Gastroesophageal sphincter (tissue), 3 donors: ENCODE results near the gene FBXO5.

Experiments used
- CTCF ChIP-seq, 4 experiments: fragments of 200-600 bp in 2 of 4; fragments of 450-650 bp in 2 of 4; sonication (generic) in 1 of 4; IDR thresholded peaks; one replicate each; pipeline ENCODE4 v1.5.1; 2017 to 2019; ENCODE audit warnings: antibody characterized with exemption in 4 of 4, mild to moderate bottlenecking in 2 of 4, moderate library complexity in 2 of 4
- POLR2AphosphoS5 ChIP-seq: sonication (generic); formaldehyde crosslinking; IDR thresholded peaks from one replicate; pipeline ENCODE4 v1.6.1; 2017; ENCODE audit warnings: antibody characterized with exemption

- no peak for TF ChIP-seq CTCF (IDR thresholded peaks at IDR 0.05)
- TF ChIP-seq POLR2AphosphoS5 = no peak
Measured at GRCh38 chr6:152941746-152942145, 41.1 kb downstream of the FBXO5 start.
